PFSK-1 (cell line): ENCODE results near the gene RNF220.

ENCODE experiments used
- POLR2AphosphoS5 ChIP-seq: IDR thresholded peaks from 2 replicates; pipeline ENCODE4 v1.6.1; 2012; ENCODE audit warnings: low read depth, mild to moderate bottlenecking, control low read depth, low read length, moderate library complexity
- TAF1 ChIP-seq: IDR thresholded peaks from 2 replicates; pipeline ENCODE4 v1.6.1; 2012; ENCODE audit warnings: low read length, control low read depth, borderline replicate concordance; ENCODE audit not compliant: insufficient read depth
- TF ChIP-seq, protein P1 (sequence below), 2 experiments: IDR thresholded peaks; 2 replicates each; pipeline versions ENCODE4 v1.6.1 to v1.8.0; 2011 to 2012; ENCODE audit warnings: low read depth in 2 of 2, low read length in 2 of 2, control low read depth in 1 of 2, inconsistent platforms in 1 of 2, mild to moderate bottlenecking in 1 of 2, moderate library complexity in 1 of 2; ENCODE audit not compliant: insufficient read depth in 1 of 2

GRCh38 chr1:44417351-44418021 is 12.4 kb downstream of the RNF220 start:
- TF ChIP-seq, protein P1, sequence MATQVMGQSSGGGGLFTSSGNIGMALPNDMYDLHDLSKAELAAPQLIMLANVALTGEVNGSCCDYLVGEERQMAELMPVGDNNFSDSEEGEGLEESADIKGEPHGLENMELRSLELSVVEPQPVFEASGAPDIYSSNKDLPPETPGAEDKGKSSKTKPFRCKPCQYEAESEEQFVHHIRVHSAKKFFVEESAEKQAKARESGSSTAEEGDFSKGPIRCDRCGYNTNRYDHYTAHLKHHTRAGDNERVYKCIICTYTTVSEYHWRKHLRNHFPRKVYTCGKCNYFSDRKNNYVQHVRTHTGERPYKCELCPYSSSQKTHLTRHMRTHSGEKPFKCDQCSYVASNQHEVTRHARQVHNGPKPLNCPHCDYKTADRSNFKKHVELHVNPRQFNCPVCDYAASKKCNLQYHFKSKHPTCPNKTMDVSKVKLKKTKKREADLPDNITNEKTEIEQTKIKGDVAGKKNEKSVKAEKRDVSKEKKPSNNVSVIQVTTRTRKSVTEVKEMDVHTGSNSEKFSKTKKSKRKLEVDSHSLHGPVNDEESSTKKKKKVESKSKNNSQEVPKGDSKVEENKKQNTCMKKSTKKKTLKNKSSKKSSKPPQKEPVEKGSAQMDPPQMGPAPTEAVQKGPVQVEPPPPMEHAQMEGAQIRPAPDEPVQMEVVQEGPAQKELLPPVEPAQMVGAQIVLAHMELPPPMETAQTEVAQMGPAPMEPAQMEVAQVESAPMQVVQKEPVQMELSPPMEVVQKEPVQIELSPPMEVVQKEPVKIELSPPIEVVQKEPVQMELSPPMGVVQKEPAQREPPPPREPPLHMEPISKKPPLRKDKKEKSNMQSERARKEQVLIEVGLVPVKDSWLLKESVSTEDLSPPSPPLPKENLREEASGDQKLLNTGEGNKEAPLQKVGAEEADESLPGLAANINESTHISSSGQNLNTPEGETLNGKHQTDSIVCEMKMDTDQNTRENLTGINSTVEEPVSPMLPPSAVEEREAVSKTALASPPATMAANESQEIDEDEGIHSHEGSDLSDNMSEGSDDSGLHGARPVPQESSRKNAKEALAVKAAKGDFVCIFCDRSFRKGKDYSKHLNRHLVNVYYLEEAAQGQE (IDR thresholded peaks at IDR 0.05; ENCODE audit: insufficient read depth in 1 of 2, low read depth in 2 of 2, low read length in 2 of 2) = no peak
- TF ChIP-seq POLR2AphosphoS5 (no peak), TAF1 (no peak)
